HCT116 (cell line): ENCODE measurements around the gene NDST3. TPM values are rescaled to one million over a fixed set of nuclear protein-coding genes. Genes with fewer than 3 reads are reported as not detected.

ENCODE experiments used
- ATAC-seq: fragments of 200-7000 bp; cut with Tn5 transposase; 2 replicates; pipeline ENCODE4 v1.9.1; 2020; ENCODE audit warnings: mild to moderate bottlenecking, moderate library complexity
- BruUV-seq: library from RNA; stranded (reverse); fragments of 400-500 nt; replicated peaks from 2 replicates; lab custom pipeline; 2021; lab: Mats Ljungman, UMichigan
- CTCF ChIA-PET: fragments of 300-600 bp; sonication (Branson Sonifier 250); formaldehyde crosslinking; loops from one replicate; lab custom pipeline; 2021; ENCODE audit warnings: antibody characterized with exemption; lab: Charles Lee
- POLR2A ChIA-PET: fragments of 300-600, 350-600 bp; sonication (Branson Sonifier 250); formaldehyde crosslinking; loops from one replicate; lab custom pipeline; 2021; ENCODE audit warnings: antibody characterized with exemption; lab: Charles Lee
- RAD21 ChIA-PET, 2 experiments: fragments of 300-600 bp; sonication (Branson Sonifier 250); formaldehyde crosslinking; loops; one replicate each; lab custom pipeline; 2023; ENCODE audit warnings: low total read pairs in 2 of 2; ENCODE audit not compliant: uncharacterized antibody in 2 of 2, unreplicated experiment in 2 of 2, low non-redundant PET in 1 of 2; lab: Charles Lee
- DNase-seq: peaks from one replicate; pipeline ENCODE4 v3.0.0-alpha.2; 2010; ENCODE audit warnings: low read depth, low spot score
- H2AFZ ChIP-seq: fragments of 200-600 bp; shearing (Covaris generic), sonication (generic); 2 replicates; pipeline ENCODE4 v1.6.1; 2017; ENCODE audit warnings: low read depth, mixed run types, mixed read lengths, antibody characterized with exemption, low read length; ENCODE audit not compliant: poor library complexity, severe bottlenecking
- H3K27ac ChIP-seq: 2 replicates; pipeline ENCODE4 v1.5.1; 2012; ENCODE audit warnings: low read depth, low read length
- H3K27me3 ChIP-seq: fragments of 200-600 bp; sonication (generic); 2 replicates; pipeline ENCODE4 v1.6.1; 2016; ENCODE audit warnings: mixed run types, low read length, mixed read lengths; ENCODE audit not compliant: insufficient read depth
- H3K36me3 ChIP-seq, 2 experiments: fragments of 200-500 bp in 1 of 2; fragments of 200-600 bp in 1 of 2; sonication (Bioruptor generic) in 1 of 2; sonication (generic) in 1 of 2; 2 replicates each; pipeline versions ENCODE4 v1.5.1 to v1.6.1; 2014 to 2016; ENCODE audit warnings: low read length in 2 of 2, inconsistent platforms in 1 of 2, mixed read lengths in 1 of 2, mixed run types in 1 of 2; ENCODE audit not compliant: insufficient read depth in 2 of 2, control insufficient read depth in 1 of 2
- H3K4me1 ChIP-seq, 2 experiments: fragments of 200-600 bp in 1 of 2; sonication (generic) in 1 of 2; 2 replicates each; pipeline versions ENCODE4 v1.5.1 to v1.6.1; 2012 to 2017; ENCODE audit warnings: low read length in 2 of 2, inconsistent platforms in 1 of 2, mild to moderate bottlenecking in 1 of 2, mixed read lengths in 1 of 2, mixed run types in 1 of 2, moderate library complexity in 1 of 2; ENCODE audit not compliant: insufficient read depth in 2 of 2, control insufficient read depth in 1 of 2
- H3K4me2 ChIP-seq: fragments of 200-600 bp; sonication (generic); 2 replicates; pipeline ENCODE4 v1.6.1; 2017; ENCODE audit warnings: mixed run types, low read length, mixed read lengths
- H3K4me3 ChIP-seq, 2 experiments: fragments of 200-600 bp in 1 of 2; sonication (generic) in 1 of 2; replicated peaks in 1 of 2; 2 replicates each; pipeline ENCODE4 v1.5.1; 2011 to 2016; ENCODE audit warnings: low read length in 2 of 2, control low read depth in 1 of 2, low read depth in 1 of 2, mild to moderate bottlenecking in 1 of 2, mixed read lengths in 1 of 2, mixed run types in 1 of 2
- H3K79me2 ChIP-seq: fragments of 200-600 bp; sonication (generic); 2 replicates; pipeline ENCODE4 v1.6.1; 2017; ENCODE audit warnings: mild to moderate bottlenecking, mixed run types, low read length, moderate library complexity, mixed read lengths; ENCODE audit not compliant: insufficient read depth
- H3K9ac ChIP-seq: fragments of 200-600 bp; sonication (generic); 2 replicates; pipeline ENCODE4 v1.6.1; 2016; ENCODE audit warnings: low read length, mixed read lengths
- H3K9me2 ChIP-seq: fragments of 200-600 bp; sonication (generic), shearing (Covaris generic); 2 replicates; pipeline ENCODE4 v1.6.1; 2017; ENCODE audit warnings: mixed run types, mild to moderate bottlenecking, moderate library complexity; ENCODE audit not compliant: insufficient read depth
- H3K9me3 ChIP-seq, 2 experiments: fragments of 200-500 bp in 1 of 2; fragments of 200-600 bp in 1 of 2; sonication (Bioruptor generic) in 1 of 2; sonication (generic) in 1 of 2; 2 replicates each; pipeline ENCODE4 v1.6.1; 2014 to 2017; ENCODE audit warnings: low read length in 2 of 2, mixed read lengths in 2 of 2, inconsistent platforms in 1 of 2, low read depth in 1 of 2, mild to moderate bottlenecking in 1 of 2, mixed run types in 1 of 2, moderate library complexity in 1 of 2; ENCODE audit not compliant: control insufficient read depth in 1 of 2, insufficient read depth in 1 of 2
- H4K20me1 ChIP-seq: fragments of 200-600 bp; sonication (generic), shearing (Covaris generic); 2 replicates; pipeline ENCODE4 v1.6.1; 2017; ENCODE audit warnings: mixed run types, mild to moderate bottlenecking, moderate library complexity; ENCODE audit not compliant: insufficient read depth
- EZH2phosphoT487 ChIP-seq: fragments of 200-600 bp; IDR thresholded peaks from 2 replicates; pipeline ENCODE4 v1.6.1; 2018; ENCODE audit warnings: antibody characterized with exemption, borderline replicate concordance
- FOSL1 ChIP-seq: IDR thresholded peaks from 2 replicates; pipeline ENCODE4 v1.6.1; 2012; ENCODE audit warnings: low read depth
- POLR2A ChIP-seq: IDR thresholded peaks from 2 replicates; pipeline ENCODE4 v1.7.0; 2011; ENCODE audit warnings: borderline replicate concordance; ENCODE audit not compliant: insufficient read depth, insufficient read length; ENCODE audit errors: extremely low read depth
- RAD21 ChIP-seq: IDR thresholded peaks from 2 replicates; pipeline ENCODE4 v1.6.1; 2012; ENCODE audit warnings: low read depth, mild to moderate bottlenecking
- SIN3A ChIP-seq: IDR thresholded peaks from 2 replicates; pipeline ENCODE4 v1.6.1; 2012; ENCODE audit warnings: low read depth
- SP1 ChIP-seq: IDR thresholded peaks from 2 replicates; pipeline ENCODE4 v1.6.1; 2012; ENCODE audit warnings: low read depth
- SRF ChIP-seq: IDR thresholded peaks from 2 replicates; pipeline ENCODE4 v1.6.1; 2012; ENCODE audit warnings: low read depth
- intact Hi-C: fragments of 100-400 bp; cut with micrococcal nuclease; formaldehyde crosslinking; loops from 2 replicates; pipeline ENCODE4 v1.10.0; 2022
- total RNA-seq: library from RNA; stranded (reverse); gene quantifications from one replicate; pipeline ENCODE4 v1.2.1, GENCODE V29; 2021; ENCODE audit not compliant: unreplicated experiment
- TF ChIP-seq, protein P1 (sequence below), 3 experiments: fragments of 200-600 bp in 1 of 3; sonication (generic) in 1 of 3; IDR thresholded peaks in 2 of 3; conservative IDR thresholded peaks in 1 of 3; 2 replicates each; pipeline ENCODE4 v1.5.1; 2012 to 2017; ENCODE audit warnings: low read depth in 2 of 3, low read length in 2 of 3, antibody characterized with exemption in 1 of 3, borderline replicate concordance in 1 of 3, control low read depth in 1 of 3, mild to moderate bottlenecking in 1 of 3, mixed read lengths in 1 of 3, mixed run types in 1 of 3, moderate library complexity in 1 of 3; ENCODE audit not compliant: insufficient read depth in 1 of 3

Gene NDST3
- total RNA-seq, 1 experiment from 2014 or later, result not detected

DNA sequence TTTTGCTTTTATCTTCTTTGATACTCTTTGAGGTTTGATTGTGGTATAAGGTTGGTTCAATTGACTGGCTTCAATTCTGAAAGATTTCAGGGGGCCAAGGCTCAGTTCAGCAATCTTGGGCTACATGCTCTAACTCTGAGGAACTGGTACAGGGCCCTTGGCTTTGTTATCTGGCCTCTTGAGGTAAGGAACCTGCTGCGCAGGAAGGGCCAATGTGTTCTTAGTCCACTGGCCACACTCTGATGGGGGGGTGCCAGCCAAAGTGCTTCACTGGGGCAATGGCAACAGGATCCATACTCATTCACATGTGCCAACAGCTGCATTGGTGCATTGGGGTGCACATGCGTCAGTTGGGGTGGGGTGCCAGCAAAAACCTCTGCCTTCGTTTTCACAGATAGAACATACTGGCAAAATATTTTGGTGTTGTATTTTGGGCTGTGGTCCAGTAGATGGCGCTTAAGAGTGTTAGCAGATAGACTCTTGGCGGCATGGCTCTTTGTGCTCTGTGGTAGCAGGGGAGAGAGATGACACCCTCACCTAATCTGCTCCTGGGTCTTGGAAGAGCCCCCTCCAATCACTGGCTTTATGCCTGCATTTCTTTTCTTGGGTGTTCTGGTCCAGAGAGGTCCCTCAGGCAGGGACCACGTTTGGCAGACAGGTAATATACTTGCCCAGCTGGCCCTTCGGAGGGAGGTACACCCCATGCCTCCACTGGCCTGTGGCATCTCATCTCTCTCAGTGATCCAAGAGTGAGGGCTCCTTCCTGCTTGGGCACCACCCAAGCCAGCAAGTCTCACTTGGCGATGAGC is 42.9 kb downstream of the NDST3 start (continued):
- TF ChIP-seq FOSL1, result no peak
- no peak for TF ChIP-seq SIN3A
- no peak for TF ChIP-seq SRF

DNA sequence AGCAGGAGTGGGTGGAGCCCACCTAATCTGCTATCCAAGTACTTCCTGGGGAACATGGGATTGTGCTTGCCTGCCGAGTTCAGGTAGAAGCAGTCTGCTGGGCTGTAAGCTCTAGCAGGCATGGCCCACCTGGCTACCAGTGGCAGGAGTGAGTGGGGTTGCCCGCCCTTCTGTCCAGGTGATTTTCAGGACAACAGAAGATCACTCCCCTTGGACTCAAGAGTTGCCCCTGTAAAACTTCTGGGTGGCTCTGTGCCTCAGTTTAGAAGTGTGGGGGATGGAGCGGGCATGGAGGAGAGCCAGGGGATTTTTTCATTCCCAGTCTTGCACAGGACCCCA is 43.5 kb downstream of the NDST3 start:
- no TSS peak for BruUV-seq
- ChIA-PET RAD21 (no interaction called here), POLR2A (no interaction called here)
- H3K4me2 ChIP-seq, result no peak overlapping the region
- H3K9ac ChIP-seq, result no peak overlapping the region
- no peaks in the 10 kb centered on the region for H4K20me1 ChIP-seq
- H3K36me3 ChIP-seq, result no peaks in the 10 kb centered on the region
- no peaks in the 10 kb centered on the region for H3K9me2 ChIP-seq
- H3K79me2 ChIP-seq, result no peaks in the 10 kb centered on the region
- no peak overlapping the region for H2AFZ ChIP-seq
- H3K9me3 ChIP-seq, result no peaks in the 10 kb centered on the region
- intact Hi-C loops, result loop anchor here (1.0 kb wide), 1 partner anchor 147 kb away; no protein-coding TSS in a partner anchor
- H3K27ac ChIP-seq, result no peak overlapping the region
- DNase-seq (no peak), ATAC-seq (no peak)
- H3K4me3 ChIP-seq, result no peak overlapping the region
- no peaks in the 10 kb centered on the region for H3K27me3 ChIP-seq
- TF ChIP-seq RAD21 (no peak), EZH2phosphoT487 (no peak), SP1 (no peak), POLR2A (no peak), SIN3A (no peak)
- TF ChIP-seq, protein P1, sequence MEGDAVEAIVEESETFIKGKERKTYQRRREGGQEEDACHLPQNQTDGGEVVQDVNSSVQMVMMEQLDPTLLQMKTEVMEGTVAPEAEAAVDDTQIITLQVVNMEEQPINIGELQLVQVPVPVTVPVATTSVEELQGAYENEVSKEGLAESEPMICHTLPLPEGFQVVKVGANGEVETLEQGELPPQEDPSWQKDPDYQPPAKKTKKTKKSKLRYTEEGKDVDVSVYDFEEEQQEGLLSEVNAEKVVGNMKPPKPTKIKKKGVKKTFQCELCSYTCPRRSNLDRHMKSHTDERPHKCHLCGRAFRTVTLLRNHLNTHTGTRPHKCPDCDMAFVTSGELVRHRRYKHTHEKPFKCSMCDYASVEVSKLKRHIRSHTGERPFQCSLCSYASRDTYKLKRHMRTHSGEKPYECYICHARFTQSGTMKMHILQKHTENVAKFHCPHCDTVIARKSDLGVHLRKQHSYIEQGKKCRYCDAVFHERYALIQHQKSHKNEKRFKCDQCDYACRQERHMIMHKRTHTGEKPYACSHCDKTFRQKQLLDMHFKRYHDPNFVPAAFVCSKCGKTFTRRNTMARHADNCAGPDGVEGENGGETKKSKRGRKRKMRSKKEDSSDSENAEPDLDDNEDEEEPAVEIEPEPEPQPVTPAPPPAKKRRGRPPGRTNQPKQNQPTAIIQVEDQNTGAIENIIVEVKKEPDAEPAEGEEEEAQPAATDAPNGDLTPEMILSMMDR (IDR thresholded peaks at IDR 0.05 in 2 of 3, conservative IDR thresholded peaks at IDR 0.05 in 1 of 3; ENCODE audit: borderline replicate concordance in 1 of 3, insufficient read depth in 1 of 3, low read depth in 2 of 3, low read length in 2 of 3), result no peak
- TF ChIP-seq, all 23 proteins: peak for 0
- H3K4me1 ChIP-seq, result peaks cover 0 to 9% of the 10 kb centered on the region in 2 experiments; a peak in 2 of 4 replicates
- CTCF ChIA-PET, result no interaction called here
